Thoracic aorta (tissue), 2 donors: ENCODE measurements around the gene SPX. TPM values are rescaled to one million over a fixed set of nuclear protein-coding genes. Genes with fewer than 3 reads are reported as not detected.
A peak's percentile ranks its signal among the peaks of the same experiment; 100 is the strongest.

Experiments used
- ATAC-seq: fragments of 150-250 bp; one replicate; pipeline ENCODE4 v1.8.0; 2017; ENCODE audit warnings: low read depth; ENCODE audit not compliant: insufficient number of reproducible peaks, low FRiP score
- DNase-seq: peaks from one replicate; pipeline ENCODE4 v3.0.0-alpha.2; 2020; ENCODE audit warnings: low spot score
- H3K27ac ChIP-seq, 2 donors: fragments of 200-600 bp; sonication (generic); 1 replicate in 1 of 2; 2 replicates in 1 of 2; pipeline ENCODE4 v1.5.1; 2016; ENCODE audit warnings: mild to moderate bottlenecking in 2 of 2, moderate library complexity in 2 of 2
- H3K27me3 ChIP-seq: fragments of 200-600 bp; sonication (generic); replicated peaks from 2 replicates; pipeline ENCODE4 v1.6.0; 2016; ENCODE audit warnings: mild to moderate bottlenecking; ENCODE audit not compliant: insufficient read depth
- H3K36me3 ChIP-seq: fragments of 200-600 bp; sonication (generic); one replicate; pipeline ENCODE4 v1.5.1; 2016
- H3K4me1 ChIP-seq, 2 donors: fragments of 200-600 bp; sonication (generic); 1 replicate in 1 of 2; 2 replicates in 1 of 2; pipeline versions ENCODE4 v1.5.1 to v1.6.0; 2016; ENCODE audit warnings: low read depth in 2 of 2, mild to moderate bottlenecking in 1 of 2; ENCODE audit not compliant: control insufficient read depth in 1 of 2
- H3K4me3 ChIP-seq: fragments of 200-600 bp; sonication (generic); 2 replicates; pipeline ENCODE4 v1.5.1; 2016; ENCODE audit warnings: mild to moderate bottlenecking
- H3K9me3 ChIP-seq: fragments of 200-600 bp; sonication (generic); 2 replicates; pipeline ENCODE4 v1.5.1; 2016
- total RNA-seq, 2 donors: library from RNA; depleted of rRNA; stranded (reverse); fragments of >200 nt; gene quantifications; one replicate each; pipeline versions ENCODE4 v1.1.0 to v1.2.3, GENCODE V29; 2016
- TF ChIP-seq, protein P1 (sequence below): fragments of 200-600 bp; sonication (generic); IDR thresholded peaks from one replicate; pipeline ENCODE4 v1.5.1; 2019; ENCODE audit warnings: antibody characterized with exemption

Gene SPX, protein sequence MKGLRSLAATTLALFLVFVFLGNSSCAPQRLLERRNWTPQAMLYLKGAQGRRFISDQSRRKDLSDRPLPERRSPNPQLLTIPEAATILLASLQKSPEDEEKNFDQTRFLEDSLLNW
- under 1 TPM in 1 of 2 donors, not detected in 1; 0.81 TPM for total RNA-seq

DNA sequence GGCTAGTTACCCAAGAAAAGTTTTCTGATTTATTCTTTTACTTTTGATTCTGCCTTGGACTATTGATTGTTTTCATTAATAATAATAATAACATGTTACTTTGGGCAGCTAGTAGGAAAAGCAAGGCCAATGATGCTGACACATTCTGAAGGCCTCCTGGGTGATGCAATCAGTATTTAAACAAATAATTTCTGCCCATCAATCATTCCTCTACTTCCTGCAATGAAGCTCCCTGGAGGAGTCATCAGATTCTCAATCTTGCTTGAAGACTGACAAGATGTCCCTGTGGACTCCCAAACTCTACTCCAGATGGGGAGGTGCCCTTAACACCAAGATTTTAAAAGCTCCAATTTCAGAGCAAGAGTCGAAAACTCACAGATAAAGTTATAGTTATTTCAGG, at the start of gene SPX:
Gene SPX, plus strand, starts transcription at position 244 of the 400 bp plus-strand sequence. CDS start 177 bp downstream, outside the sequence.
- TF ChIP-seq, protein P1, sequence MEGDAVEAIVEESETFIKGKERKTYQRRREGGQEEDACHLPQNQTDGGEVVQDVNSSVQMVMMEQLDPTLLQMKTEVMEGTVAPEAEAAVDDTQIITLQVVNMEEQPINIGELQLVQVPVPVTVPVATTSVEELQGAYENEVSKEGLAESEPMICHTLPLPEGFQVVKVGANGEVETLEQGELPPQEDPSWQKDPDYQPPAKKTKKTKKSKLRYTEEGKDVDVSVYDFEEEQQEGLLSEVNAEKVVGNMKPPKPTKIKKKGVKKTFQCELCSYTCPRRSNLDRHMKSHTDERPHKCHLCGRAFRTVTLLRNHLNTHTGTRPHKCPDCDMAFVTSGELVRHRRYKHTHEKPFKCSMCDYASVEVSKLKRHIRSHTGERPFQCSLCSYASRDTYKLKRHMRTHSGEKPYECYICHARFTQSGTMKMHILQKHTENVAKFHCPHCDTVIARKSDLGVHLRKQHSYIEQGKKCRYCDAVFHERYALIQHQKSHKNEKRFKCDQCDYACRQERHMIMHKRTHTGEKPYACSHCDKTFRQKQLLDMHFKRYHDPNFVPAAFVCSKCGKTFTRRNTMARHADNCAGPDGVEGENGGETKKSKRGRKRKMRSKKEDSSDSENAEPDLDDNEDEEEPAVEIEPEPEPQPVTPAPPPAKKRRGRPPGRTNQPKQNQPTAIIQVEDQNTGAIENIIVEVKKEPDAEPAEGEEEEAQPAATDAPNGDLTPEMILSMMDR, result no peak
- Histone ChIP-seq H3K4me3 (peak within 1 kb of the TSS; percentile 79), H3K36me3 (no peaks in the 10 kb centered on the region), H3K9me3 (no peaks in the 10 kb centered on the region), H3K27ac (no peak within 1 kb of the TSS), H3K27me3 (no peaks in the 10 kb centered on the region), H3K4me1 (peaks cover 3 to 12% of the 10 kb centered on the region in 2 donors)
- no peak for DNase-seq
- no peak for ATAC-seq

DNA sequence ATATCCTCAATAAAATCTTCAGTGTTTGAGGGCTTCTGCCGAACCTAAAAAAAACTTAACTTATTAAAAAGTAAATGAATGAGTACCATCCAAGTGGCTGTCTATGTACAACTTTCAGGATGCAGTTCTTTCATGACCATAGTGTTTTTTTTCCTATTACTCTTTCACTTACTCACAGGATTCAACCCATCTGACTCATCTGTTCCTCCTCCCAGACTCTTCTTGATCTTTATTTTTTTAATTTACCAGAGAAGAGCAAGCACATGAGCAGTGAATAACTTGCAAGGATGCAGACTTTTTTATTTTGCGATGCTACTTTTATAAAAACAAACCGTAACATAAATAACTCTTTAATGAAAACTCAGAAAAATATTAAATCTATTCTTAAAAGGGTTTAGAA, 49.1 kb upstream of the SPX start:
- no peak overlapping the region for H3K27ac ChIP-seq
- H3K27me3 ChIP-seq, result no peaks in the 10 kb centered on the region
- peaks cover 40% of the 10 kb centered on the region for H3K36me3 ChIP-seq
- no peak overlapping the region for H3K4me3 ChIP-seq
- DNase-seq, result no peak
- no peaks in the 10 kb centered on the region for H3K9me3 ChIP-seq
- no peak for ATAC-seq
- TF ChIP-seq, protein P1, result no peak
- no peaks in the 10 kb centered on the region for H3K4me1 ChIP-seq

DNA sequence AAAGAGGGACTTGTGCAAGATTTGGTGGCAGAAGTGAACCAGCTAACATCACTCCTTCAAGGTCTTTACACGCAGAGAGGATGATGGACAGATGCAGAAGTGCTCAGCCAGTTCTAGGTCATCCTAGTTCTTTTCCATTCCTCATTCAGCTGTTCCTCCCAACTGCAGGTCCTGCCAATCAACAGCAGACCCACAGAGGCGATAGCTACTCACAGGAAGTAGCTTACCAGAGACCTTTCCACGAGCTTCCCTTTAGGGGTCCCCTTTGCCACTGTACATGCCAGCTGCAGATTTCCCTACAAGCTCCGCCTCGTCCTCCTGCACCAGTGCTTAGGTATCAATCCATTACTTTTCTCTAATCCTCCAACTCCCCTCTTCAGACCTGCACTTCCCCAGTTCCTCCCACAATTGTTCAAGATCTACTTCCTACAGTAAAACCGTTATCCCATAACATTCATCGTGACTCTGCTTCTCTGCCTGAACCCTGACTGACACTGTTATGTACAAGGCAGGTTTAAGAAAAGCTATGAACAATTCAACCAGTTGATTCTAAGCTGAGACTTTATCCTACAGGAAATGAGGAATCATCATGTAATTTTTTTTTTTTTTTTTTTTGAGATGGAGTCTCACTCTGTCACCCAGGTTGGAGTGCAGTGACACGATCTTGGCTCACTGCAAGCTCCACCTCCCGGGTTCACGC, 47.2 kb upstream of the SPX start:
- DNase-seq (no peak), ATAC-seq (no peak)
- Histone ChIP-seq H3K9me3 (no peaks in the 10 kb centered on the region), H3K4me1 (no peaks in the 10 kb centered on the region), H3K4me3 (no peak overlapping the region), H3K27me3 (no peaks in the 10 kb centered on the region), H3K27ac (no peak overlapping the region), H3K36me3 (peaks cover 36% of the 10 kb centered on the region)
- TF ChIP-seq, protein P1, result no peak

DNA sequence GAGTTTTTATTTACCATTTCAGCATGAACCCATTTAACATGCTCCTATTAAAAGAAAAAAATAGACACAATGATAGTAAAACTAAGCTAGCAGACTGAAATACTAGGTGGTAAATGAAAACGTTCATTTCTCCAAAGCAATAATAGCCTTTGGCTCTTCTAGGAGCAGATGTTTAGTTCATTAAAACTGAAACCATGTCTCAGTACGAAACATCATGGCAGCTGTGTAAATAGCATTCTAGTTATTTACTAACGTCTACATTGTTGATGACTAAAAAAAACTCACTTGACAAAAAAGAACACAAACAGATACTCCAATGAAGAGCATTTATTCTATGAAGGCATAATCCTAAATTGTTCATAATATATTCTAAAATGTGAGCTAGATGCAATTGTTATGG, 42.6 kb upstream of the SPX start:
- ATAC-seq, result no peak
- no peaks in the 10 kb centered on the region for H3K27me3 ChIP-seq
- H3K4me1 ChIP-seq, result no peaks in the 10 kb centered on the region
- TF ChIP-seq, protein P1, result no peak
- H3K4me3 ChIP-seq, result no peak overlapping the region
- H3K36me3 ChIP-seq, result peaks cover 21% of the 10 kb centered on the region
- no peak for DNase-seq
- H3K9me3 ChIP-seq, result no peaks in the 10 kb centered on the region
- no peak overlapping the region for H3K27ac ChIP-seq

DNA sequence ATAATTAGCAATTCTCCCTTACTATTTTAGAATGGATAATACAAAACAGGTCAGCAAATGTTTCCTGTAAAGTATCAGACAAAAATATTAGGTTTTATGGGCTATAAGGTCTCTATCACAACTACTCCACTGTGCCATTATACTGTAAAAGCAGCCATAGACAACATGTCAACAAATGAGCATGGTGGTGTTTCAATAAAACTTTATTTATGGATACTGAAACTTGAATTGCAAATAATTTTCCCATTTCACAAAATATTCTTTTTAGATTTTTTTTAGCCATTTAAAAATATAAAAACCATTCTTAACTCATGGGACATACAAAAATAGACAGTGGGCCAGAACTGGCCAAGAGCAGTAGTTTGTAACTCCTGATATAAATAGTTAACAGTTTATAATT, 40.1 kb upstream of the SPX start:
- no peaks in the 10 kb centered on the region for H3K9me3 ChIP-seq
- H3K27ac ChIP-seq, result no peak overlapping the region
- no peak overlapping the region for H3K4me3 ChIP-seq
- H3K36me3 ChIP-seq, result peaks cover 17% of the 10 kb centered on the region
- no peaks in the 10 kb centered on the region for H3K4me1 ChIP-seq
- no peaks in the 10 kb centered on the region for H3K27me3 ChIP-seq
- ATAC-seq (no peak), DNase-seq (no peak)
- TF ChIP-seq, protein P1, result no peak
